ENCODE measurements around the gene ZNF474.
A peak's percentile ranks its signal among the peaks of the same experiment; 100 is the strongest.

DNA sequence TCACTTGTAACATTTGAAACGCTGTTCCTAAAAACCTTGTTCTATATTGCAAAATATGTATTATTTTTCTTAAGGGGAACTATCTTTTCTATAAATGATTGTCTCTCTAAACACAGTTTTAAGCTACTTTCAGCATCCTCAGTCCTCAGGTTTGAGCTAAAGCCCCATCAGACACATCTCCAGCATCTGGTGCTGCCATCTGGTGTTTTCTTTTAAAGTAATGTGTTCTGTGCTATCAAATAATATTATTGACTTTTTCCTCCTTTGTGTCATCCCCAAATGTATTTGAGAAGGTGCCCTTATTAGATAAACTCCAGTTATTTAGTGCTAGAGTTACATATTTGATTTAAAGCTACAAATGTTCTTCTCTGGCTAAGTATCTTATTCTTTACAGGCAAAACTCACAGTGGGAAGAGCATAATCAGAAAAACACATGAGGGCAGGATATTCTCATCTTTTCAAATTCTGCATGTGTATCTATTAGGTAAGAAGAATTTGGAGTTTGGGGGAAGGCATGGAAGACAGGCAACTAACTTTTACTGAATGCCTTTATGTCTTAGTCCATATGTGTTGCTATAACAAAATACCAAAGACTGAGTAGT lies 27.5 kb downstream of the ZNF474 start:
- TF ChIP-seq, protein P1, sequence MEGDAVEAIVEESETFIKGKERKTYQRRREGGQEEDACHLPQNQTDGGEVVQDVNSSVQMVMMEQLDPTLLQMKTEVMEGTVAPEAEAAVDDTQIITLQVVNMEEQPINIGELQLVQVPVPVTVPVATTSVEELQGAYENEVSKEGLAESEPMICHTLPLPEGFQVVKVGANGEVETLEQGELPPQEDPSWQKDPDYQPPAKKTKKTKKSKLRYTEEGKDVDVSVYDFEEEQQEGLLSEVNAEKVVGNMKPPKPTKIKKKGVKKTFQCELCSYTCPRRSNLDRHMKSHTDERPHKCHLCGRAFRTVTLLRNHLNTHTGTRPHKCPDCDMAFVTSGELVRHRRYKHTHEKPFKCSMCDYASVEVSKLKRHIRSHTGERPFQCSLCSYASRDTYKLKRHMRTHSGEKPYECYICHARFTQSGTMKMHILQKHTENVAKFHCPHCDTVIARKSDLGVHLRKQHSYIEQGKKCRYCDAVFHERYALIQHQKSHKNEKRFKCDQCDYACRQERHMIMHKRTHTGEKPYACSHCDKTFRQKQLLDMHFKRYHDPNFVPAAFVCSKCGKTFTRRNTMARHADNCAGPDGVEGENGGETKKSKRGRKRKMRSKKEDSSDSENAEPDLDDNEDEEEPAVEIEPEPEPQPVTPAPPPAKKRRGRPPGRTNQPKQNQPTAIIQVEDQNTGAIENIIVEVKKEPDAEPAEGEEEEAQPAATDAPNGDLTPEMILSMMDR (IDR thresholded peaks at IDR 0.05), result peak in 2 of 6 experiments; percentile 18 to 29
- TF ChIP-seq POLR2A (IDR thresholded peaks at IDR 0.05), result no peak

Measured in adrenal gland (tissue), 5 donors.